ENCODE measurements around the gene CACNB2. TPM values are rescaled to one million over a fixed set of nuclear protein-coding genes. Genes with fewer than 3 reads are reported as not detected.
A peak's percentile ranks its signal among the peaks of the same experiment; 100 is the strongest.

The CACNB2 gene
- total RNA-seq, 1 donor from 2014 or later: 45.6 TPM

GRCh38 chr10:18298256-18298655 is 158.0 kb downstream of the CACNB2 start:
- intact Hi-C loops (cut with DNase I): loop anchor here (5.0 kb wide), 1 partner anchor 36 kb away; no protein-coding TSS in a partner anchor
- no peak for ATAC-seq
- DNase-seq (ENCODE audit: missing footprints): no peak

- ATAC-seq (no peak), DNase-seq (ENCODE audit: missing footprints) (no peak)
- intact Hi-C loops (cut with DNase I): loop anchor here (10.0 kb wide), 1 partner anchor 159 kb away; the partner anchor contains the start of gene CACNB2
Observed at GRCh38 chr10:18303851-18304801, 163.9 kb downstream of the CACNB2 start.

GRCh38 chr10:18306031-18306430 is 165.8 kb downstream of the CACNB2 start:
- intact Hi-C loops (cut with DNase I): loop anchor here (10.0 kb wide), 1 partner anchor 161 kb away; the partner anchor contains the start of gene CACNB2
- ATAC-seq: no peak
- no peak for DNase-seq (ENCODE audit: missing footprints)

- intact Hi-C loops (cut with DNase I): loop anchor here (2.0 to 10.0 kb wide), 2 partner anchors 74 to 164 kb away; partner anchors contain the start of gene CACNB2
- ATAC-seq (peak; percentile 70), DNase-seq (ENCODE audit: missing footprints) (no peak)
Observed at GRCh38 chr10:18308600-18308999, 168.4 kb downstream of the CACNB2 start.

GRCh38 chr10:18310761-18311160 is 170.5 kb downstream of the CACNB2 start:
- intact Hi-C loops (cut with DNase I): loop anchor here (5.0 kb wide), 2 partner anchors 398 to 463 kb away; no protein-coding TSS in a partner anchor
- DNase-seq (ENCODE audit: missing footprints) (no peak), ATAC-seq (no peak)

- DNase-seq (ENCODE audit: missing footprints) (no peak), ATAC-seq (peak; percentile 70)
- intact Hi-C loops (cut with DNase I): loop anchor here (2.0 to 5.0 kb wide), 3 partner anchors 28 to 465 kb away; no protein-coding TSS in a partner anchor
Observed at GRCh38 chr10:18312374-18313139, 172.3 kb downstream of the CACNB2 start.

GRCh38 chr10:18313140-18313530 is 172.9 kb downstream of the CACNB2 start:
- no peak for DNase-seq (ENCODE audit: missing footprints)
- intact Hi-C loops (cut with DNase I): loop anchor here (2.0 to 5.0 kb wide), 3 partner anchors 28 to 466 kb away; no protein-coding TSS in a partner anchor
- peak; percentile 26 for ATAC-seq

- DNase-seq (ENCODE audit: missing footprints): no peak
- ATAC-seq: no peak
- intact Hi-C loops (cut with DNase I): loop anchor here (2.0 to 5.0 kb wide), 3 partner anchors 27 to 466 kb away; no protein-coding TSS in a partner anchor
Observed at GRCh38 chr10:18313626-18314025, 173.4 kb downstream of the CACNB2 start.

- ATAC-seq: no peak
- intact Hi-C loops (cut with DNase I): no loop called here
- DNase-seq (ENCODE audit: missing footprints): no peak
Observed at GRCh38 chr10:18319628-18320027, 179.4 kb downstream of the CACNB2 start.

GRCh38 chr10:18321371-18321770 is 181.1 kb downstream of the CACNB2 start:
- DNase-seq (ENCODE audit: missing footprints): no peak
- intact Hi-C loops (cut with DNase I): no loop called here
- no peak for ATAC-seq

GRCh38 chr10:18323916-18324315 is 183.7 kb downstream of the CACNB2 start:
- DNase-seq (ENCODE audit: missing footprints): no peak
- intact Hi-C loops (cut with DNase I): no loop called here
- ATAC-seq: no peak

GRCh38 chr10:18325410-18325809 is 185.2 kb downstream of the CACNB2 start:
- intact Hi-C loops (cut with DNase I): no loop called here
- no peak for DNase-seq (ENCODE audit: missing footprints)
- no peak for ATAC-seq

GRCh38 chr10:18325889-18326531 is 185.8 kb downstream of the CACNB2 start:
- ATAC-seq: no peak
- DNase-seq (ENCODE audit: missing footprints): no peak
- intact Hi-C loops (cut with DNase I): no loop called here

GRCh38 chr10:18328941-18329340 is 188.7 kb downstream of the CACNB2 start:
- intact Hi-C loops (cut with DNase I): no loop called here
- ATAC-seq (no peak), DNase-seq (ENCODE audit: missing footprints) (no peak)

GRCh38 chr10:18332048-18332447 is 191.8 kb downstream of the CACNB2 start:
- intact Hi-C loops (cut with DNase I): no loop called here
- DNase-seq (ENCODE audit: missing footprints): no peak
- peak; percentile 16 for ATAC-seq

- no peak for DNase-seq (ENCODE audit: missing footprints)
- intact Hi-C loops (cut with DNase I): no loop called here
- peak; percentile 44 for ATAC-seq
Observed at GRCh38 chr10:18332484-18332883, 192.3 kb downstream of the CACNB2 start.

GRCh38 chr10:18333621-18334020 is 193.4 kb downstream of the CACNB2 start:
- intact Hi-C loops (cut with DNase I): no loop called here
- ATAC-seq: no peak

GRCh38 chr10:18334116-18334867 is 194.1 kb downstream of the CACNB2 start:
- no peak for DNase-seq (ENCODE audit: missing footprints)
- peak; percentile 42 for ATAC-seq

More at GRCh38 chr10:18333621-18334020, 193.4 kb downstream of the CACNB2 start:
- DNase-seq (ENCODE audit: missing footprints): no peak

More at GRCh38 chr10:18334116-18334867, 194.1 kb downstream of the CACNB2 start:
- intact Hi-C loops (cut with DNase I): no loop called here
